Sigmoid colon (tissue), 4 donors: ENCODE results near the gene GAREM1.

Source experiments
- EP300 ChIP-seq, 4 donors: sonication (generic); formaldehyde crosslinking; IDR thresholded peaks; one replicate each; pipeline ENCODE4 v1.6.1; 2017; ENCODE audit warnings: antibody characterized with exemption in 4 of 4
- POLR2A ChIP-seq, 2 donors: fragments of 450-650 bp; IDR thresholded peaks; one replicate each; pipeline ENCODE4 v1.6.1; 2016; ENCODE audit warnings: antibody characterized with exemption in 2 of 2, mild to moderate bottlenecking in 2 of 2, moderate library complexity in 2 of 2
- TF ChIP-seq, protein P1 (sequence below), 4 experiments: fragments of 450-650 bp in 3 of 4; fragments of 200-600 bp in 1 of 4; IDR thresholded peaks; one replicate each; pipeline ENCODE4 v1.5.1; 2016 to 2019; ENCODE audit warnings: antibody characterized with exemption in 4 of 4, mild to moderate bottlenecking in 3 of 4, moderate library complexity in 2 of 4

DNA sequence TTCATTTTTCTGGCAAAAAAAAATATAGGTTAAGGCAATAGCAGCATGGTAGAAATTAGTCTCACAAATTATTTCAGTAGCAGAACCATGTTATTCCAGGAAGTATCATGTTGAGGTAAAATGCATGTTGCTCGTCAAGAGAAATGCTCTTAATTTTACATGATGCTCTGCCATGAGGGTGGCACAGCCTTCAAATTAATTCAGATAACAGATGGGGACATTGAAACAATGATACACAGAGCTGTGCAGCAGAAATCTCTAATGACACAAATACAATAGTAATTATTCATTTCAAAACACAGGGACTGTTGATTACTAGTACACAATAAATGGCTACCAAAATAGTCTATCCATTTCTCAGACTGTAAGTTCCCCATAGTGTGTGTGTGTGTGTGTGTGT, 24.8 kb downstream of the GAREM1 start:
- TF ChIP-seq, protein P1, sequence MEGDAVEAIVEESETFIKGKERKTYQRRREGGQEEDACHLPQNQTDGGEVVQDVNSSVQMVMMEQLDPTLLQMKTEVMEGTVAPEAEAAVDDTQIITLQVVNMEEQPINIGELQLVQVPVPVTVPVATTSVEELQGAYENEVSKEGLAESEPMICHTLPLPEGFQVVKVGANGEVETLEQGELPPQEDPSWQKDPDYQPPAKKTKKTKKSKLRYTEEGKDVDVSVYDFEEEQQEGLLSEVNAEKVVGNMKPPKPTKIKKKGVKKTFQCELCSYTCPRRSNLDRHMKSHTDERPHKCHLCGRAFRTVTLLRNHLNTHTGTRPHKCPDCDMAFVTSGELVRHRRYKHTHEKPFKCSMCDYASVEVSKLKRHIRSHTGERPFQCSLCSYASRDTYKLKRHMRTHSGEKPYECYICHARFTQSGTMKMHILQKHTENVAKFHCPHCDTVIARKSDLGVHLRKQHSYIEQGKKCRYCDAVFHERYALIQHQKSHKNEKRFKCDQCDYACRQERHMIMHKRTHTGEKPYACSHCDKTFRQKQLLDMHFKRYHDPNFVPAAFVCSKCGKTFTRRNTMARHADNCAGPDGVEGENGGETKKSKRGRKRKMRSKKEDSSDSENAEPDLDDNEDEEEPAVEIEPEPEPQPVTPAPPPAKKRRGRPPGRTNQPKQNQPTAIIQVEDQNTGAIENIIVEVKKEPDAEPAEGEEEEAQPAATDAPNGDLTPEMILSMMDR (IDR thresholded peaks at IDR 0.05) = no peak
- TF ChIP-seq EP300 (IDR thresholded peaks at IDR 0.05) (no peak), POLR2A (IDR thresholded peaks at IDR 0.05) (no peak)
